KOPT-K1 (cell line): Measurements from ENCODE around the gene JAZF1.

Experiments
- H3K27ac ChIP-seq: fragments of 200-600 bp; sonication (generic); 2 replicates; pipeline ENCODE4 v1.5.1; 2016; ENCODE audit warnings: antibody characterized with exemption, mild to moderate bottlenecking, low read depth, low read length; ENCODE audit not compliant: poor library complexity, severe bottlenecking
- H3K36me3 ChIP-seq: fragments of 200-600 bp; sonication (generic); 2 replicates; pipeline ENCODE4 v1.5.1; 2017; ENCODE audit warnings: antibody characterized with exemption, mild to moderate bottlenecking, low read length, moderate library complexity; ENCODE audit not compliant: insufficient read depth
- H3K9me3 ChIP-seq: fragments of 200-600 bp; sonication (generic); 2 replicates; pipeline ENCODE4 v1.5.1; 2017; ENCODE audit warnings: antibody characterized with exemption, low read length, mild to moderate bottlenecking; ENCODE audit not compliant: insufficient read depth, poor library complexity, severe bottlenecking

The JAZF1 gene

GRCh38 chr7:27840313-27840712 lies 340.3 kb downstream of the JAZF1 start:
- Histone ChIP-seq H3K36me3 (no peaks in the 10 kb centered on the region), H3K9me3 (no peaks in the 10 kb centered on the region), H3K27ac (no peak overlapping the region)

GRCh38 chr7:27839099-27839498 lies 341.5 kb downstream of the JAZF1 start:
- H3K9me3 ChIP-seq = no peaks in the 10 kb centered on the region
- H3K27ac ChIP-seq = no peak overlapping the region
- no peaks in the 10 kb centered on the region for H3K36me3 ChIP-seq

- H3K36me3 ChIP-seq = no peaks in the 10 kb centered on the region
- no peaks in the 10 kb centered on the region for H3K9me3 ChIP-seq
- H3K27ac ChIP-seq = no peak overlapping the region
Observed at GRCh38 chr7:27836536-27836935, 344.1 kb downstream of the JAZF1 start.

GRCh38 chr7:27835376-27835775 lies 345.2 kb downstream of the JAZF1 start:
- H3K36me3 ChIP-seq = no peaks in the 10 kb centered on the region
- no peaks in the 10 kb centered on the region for H3K9me3 ChIP-seq
- H3K27ac ChIP-seq = no peak overlapping the region

- no peak overlapping the region for H3K27ac ChIP-seq
- H3K36me3 ChIP-seq = no peaks in the 10 kb centered on the region
- H3K9me3 ChIP-seq = no peaks in the 10 kb centered on the region
Observed at GRCh38 chr7:27834179-27834921, 346.2 kb downstream of the JAZF1 start.

GRCh38 chr7:27826357-27826756 lies 354.2 kb downstream of the JAZF1 start:
- H3K9me3 ChIP-seq = no peaks in the 10 kb centered on the region
- no peak overlapping the region for H3K27ac ChIP-seq
- H3K36me3 ChIP-seq = peaks cover 16% of the 10 kb centered on the region

GRCh38 chr7:27825891-27826290 lies 354.7 kb downstream of the JAZF1 start:
- H3K27ac ChIP-seq = no peak overlapping the region
- no peaks in the 10 kb centered on the region for H3K9me3 ChIP-seq
- peaks cover 16% of the 10 kb centered on the region for H3K36me3 ChIP-seq

GRCh38 chr7:27822245-27822644 lies 358.4 kb downstream of the JAZF1 start:
- no peaks in the 10 kb centered on the region for H3K9me3 ChIP-seq
- no peak overlapping the region for H3K27ac ChIP-seq
- H3K36me3 ChIP-seq = peaks cover 23% of the 10 kb centered on the region

- H3K36me3 ChIP-seq = peaks cover 30% of the 10 kb centered on the region
Observed at GRCh38 chr7:27812706-27813105, 367.9 kb downstream of the JAZF1 start.

GRCh38 chr7:27810186-27810585 lies 370.4 kb downstream of the JAZF1 start:
- peaks cover 20% of the 10 kb centered on the region for H3K36me3 ChIP-seq
- no peaks in the 10 kb centered on the region for H3K9me3 ChIP-seq

More at GRCh38 chr7:27812706-27813105, 367.9 kb downstream of the JAZF1 start:
- Histone ChIP-seq H3K27ac (no peak overlapping the region), H3K9me3 (no peaks in the 10 kb centered on the region)

GRCh38 chr7:27808626-27809025 lies 372.0 kb downstream of the JAZF1 start:
- Histone ChIP-seq H3K36me3 (peaks cover 20% of the 10 kb centered on the region), H3K27ac (no peak overlapping the region), H3K9me3 (no peaks in the 10 kb centered on the region)

More at GRCh38 chr7:27810186-27810585, 370.4 kb downstream of the JAZF1 start:
- no peak overlapping the region for H3K27ac ChIP-seq

- Histone ChIP-seq H3K9me3 (no peaks in the 10 kb centered on the region), H3K36me3 (peaks cover 14% of the 10 kb centered on the region), H3K27ac (no peak overlapping the region)
Observed at GRCh38 chr7:27804139-27804538, 376.5 kb downstream of the JAZF1 start.

- Histone ChIP-seq H3K36me3 (peaks cover 14% of the 10 kb centered on the region), H3K27ac (no peak overlapping the region), H3K9me3 (no peaks in the 10 kb centered on the region)
Observed at GRCh38 chr7:27802999-27803398, 377.6 kb downstream of the JAZF1 start.

GRCh38 chr7:27799212-27799611 lies 381.4 kb downstream of the JAZF1 start:
- H3K9me3 ChIP-seq = no peaks in the 10 kb centered on the region
- peaks cover 31% of the 10 kb centered on the region for H3K36me3 ChIP-seq
- no peak overlapping the region for H3K27ac ChIP-seq

GRCh38 chr7:27795977-27796376 lies 384.6 kb downstream of the JAZF1 start:
- no peaks in the 10 kb centered on the region for H3K9me3 ChIP-seq
- H3K36me3 ChIP-seq = peaks cover 50% of the 10 kb centered on the region
- no peak overlapping the region for H3K27ac ChIP-seq

- Histone ChIP-seq H3K27ac (no peak overlapping the region), H3K9me3 (no peaks in the 10 kb centered on the region), H3K36me3 (peaks cover 53% of the 10 kb centered on the region)
Observed at GRCh38 chr7:27793780-27794179, 386.8 kb downstream of the JAZF1 start.
